ENCODE measurements around the gene NDUFA3. TPM values are rescaled to one million over a fixed set of nuclear protein-coding genes. Genes with fewer than 3 reads are reported as not detected.
A peak's percentile ranks its signal among the peaks of the same experiment; 100 is the strongest.

NDUFA3 gene
- total and polyA plus RNA-seq, 2 of the 13 experiments (the other 11 are each of a cell fraction or from before 2014, with no cell fraction given): 31.6 to 75.4 TPM

DNA sequence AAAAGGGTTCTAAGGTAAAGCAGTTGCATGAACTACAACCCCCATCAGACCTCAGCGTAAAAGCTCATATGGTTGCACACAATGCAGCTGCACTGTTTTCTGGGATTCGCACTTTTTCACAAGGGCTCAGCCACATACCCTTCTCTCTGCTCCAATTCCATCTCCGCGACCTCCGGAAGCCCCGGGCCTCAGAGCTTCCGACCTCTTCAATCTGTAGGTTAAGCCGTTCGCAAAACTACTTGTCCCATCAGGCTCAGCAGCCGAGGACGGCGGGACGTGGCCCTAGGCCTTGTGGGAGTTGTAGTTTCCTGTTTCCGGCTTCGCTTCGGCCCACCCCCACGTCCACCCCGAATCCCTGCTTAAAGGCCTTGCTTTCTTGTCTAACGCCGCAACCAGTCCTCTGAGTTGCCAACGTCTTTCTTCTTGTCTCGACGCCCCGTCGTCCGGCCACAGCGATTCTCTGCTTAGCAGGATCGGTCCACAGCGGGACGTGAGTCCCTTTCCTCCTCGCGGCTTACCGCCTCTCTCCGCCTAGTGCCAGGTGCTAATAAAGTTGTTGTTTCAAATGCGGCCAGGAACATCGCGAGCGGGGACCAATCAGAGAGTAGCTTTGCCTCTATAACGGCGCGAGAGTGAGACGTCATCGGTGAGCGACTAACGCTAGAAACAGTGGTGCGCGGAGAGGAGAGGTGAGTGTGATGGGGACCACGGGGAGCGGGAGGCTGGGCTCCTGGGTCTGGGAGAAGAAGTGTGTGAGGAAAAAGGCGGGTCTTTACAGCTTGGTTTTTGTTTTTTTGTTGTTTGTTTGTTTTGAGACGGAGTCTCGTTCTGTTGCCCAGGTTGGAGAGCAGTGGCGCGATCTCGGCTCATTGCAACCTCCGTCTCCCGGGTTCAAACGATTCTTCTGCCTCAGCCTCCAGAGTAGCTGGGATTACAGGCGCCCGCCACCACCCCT, 12.7 kb downstream of the NDUFA3 start, which contains the start of the genes PRPF31 and TFPT (continued):
- TF ChIP-seq, protein P1, sequence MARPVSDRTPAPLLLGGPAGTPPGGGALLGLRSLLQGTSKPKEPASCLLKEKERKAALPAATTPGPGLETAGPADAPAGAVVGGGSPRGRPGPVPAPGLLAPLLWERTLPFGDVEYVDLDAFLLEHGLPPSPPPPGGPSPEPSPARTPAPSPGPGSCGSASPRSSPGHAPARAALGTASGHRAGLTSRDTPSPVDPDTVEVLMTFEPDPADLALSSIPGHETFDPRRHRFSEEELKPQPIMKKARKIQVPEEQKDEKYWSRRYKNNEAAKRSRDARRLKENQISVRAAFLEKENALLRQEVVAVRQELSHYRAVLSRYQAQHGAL (CRISPR knock-in tag; IDR thresholded peaks at IDR 0.05; ENCODE audit: not compliant biosample characterization): no peak
- TF ChIP-seq, protein P2, sequence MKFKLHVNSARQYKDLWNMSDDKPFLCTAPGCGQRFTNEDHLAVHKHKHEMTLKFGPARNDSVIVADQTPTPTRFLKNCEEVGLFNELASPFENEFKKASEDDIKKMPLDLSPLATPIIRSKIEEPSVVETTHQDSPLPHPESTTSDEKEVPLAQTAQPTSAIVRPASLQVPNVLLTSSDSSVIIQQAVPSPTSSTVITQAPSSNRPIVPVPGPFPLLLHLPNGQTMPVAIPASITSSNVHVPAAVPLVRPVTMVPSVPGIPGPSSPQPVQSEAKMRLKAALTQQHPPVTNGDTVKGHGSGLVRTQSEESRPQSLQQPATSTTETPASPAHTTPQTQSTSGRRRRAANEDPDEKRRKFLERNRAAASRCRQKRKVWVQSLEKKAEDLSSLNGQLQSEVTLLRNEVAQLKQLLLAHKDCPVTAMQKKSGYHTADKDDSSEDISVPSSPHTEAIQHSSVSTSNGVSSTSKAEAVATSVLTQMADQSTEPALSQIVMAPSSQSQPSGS (CRISPR knock-in tag; IDR thresholded peaks at IDR 0.05): peak; percentile 70; the same call in 1 of the 2 replicates
- TF ChIP-seq, protein P3, sequence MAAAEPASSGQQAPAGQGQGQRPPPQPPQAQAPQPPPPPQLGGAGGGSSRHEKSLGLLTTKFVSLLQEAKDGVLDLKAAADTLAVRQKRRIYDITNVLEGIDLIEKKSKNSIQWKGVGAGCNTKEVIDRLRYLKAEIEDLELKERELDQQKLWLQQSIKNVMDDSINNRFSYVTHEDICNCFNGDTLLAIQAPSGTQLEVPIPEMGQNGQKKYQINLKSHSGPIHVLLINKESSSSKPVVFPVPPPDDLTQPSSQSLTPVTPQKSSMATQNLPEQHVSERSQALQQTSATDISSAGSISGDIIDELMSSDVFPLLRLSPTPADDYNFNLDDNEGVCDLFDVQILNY (CRISPR knock-in tag; conservative IDR thresholded peaks at IDR 0.05): 0 out of 2 replicates have a peak, but pooled peaks have one; percentile 49
- TF ChIP-seq PRPF4 (IDR thresholded peaks at IDR 0.05; ENCODE audit: low read depth, low read length, poor library complexity, severe bottlenecking) (peak; percentile 99), ZNF10 (CRISPR knock-in tag; IDR thresholded peaks at IDR 0.05; ENCODE audit: borderline replicate concordance, low read depth) (no peak), ZFP91 (CRISPR knock-in tag; IDR thresholded peaks at IDR 0.05; ENCODE audit: borderline replicate concordance) (peak; percentile 93), FOSL1 (CRISPR knock-in tag; IDR thresholded peaks at IDR 0.05; ENCODE audit: borderline replicate concordance) (no peak), ZFP82 (CRISPR knock-in tag; IDR thresholded peaks at IDR 0.05; ENCODE audit: borderline replicate concordance) (peak; percentile 80; the same call in 1 of the 2 replicates), SP5 (CRISPR knock-in tag; IDR thresholded peaks at IDR 0.05; ENCODE audit: borderline replicate concordance, low read depth) (no peak)
- TF ChIP-seq, protein P4, sequence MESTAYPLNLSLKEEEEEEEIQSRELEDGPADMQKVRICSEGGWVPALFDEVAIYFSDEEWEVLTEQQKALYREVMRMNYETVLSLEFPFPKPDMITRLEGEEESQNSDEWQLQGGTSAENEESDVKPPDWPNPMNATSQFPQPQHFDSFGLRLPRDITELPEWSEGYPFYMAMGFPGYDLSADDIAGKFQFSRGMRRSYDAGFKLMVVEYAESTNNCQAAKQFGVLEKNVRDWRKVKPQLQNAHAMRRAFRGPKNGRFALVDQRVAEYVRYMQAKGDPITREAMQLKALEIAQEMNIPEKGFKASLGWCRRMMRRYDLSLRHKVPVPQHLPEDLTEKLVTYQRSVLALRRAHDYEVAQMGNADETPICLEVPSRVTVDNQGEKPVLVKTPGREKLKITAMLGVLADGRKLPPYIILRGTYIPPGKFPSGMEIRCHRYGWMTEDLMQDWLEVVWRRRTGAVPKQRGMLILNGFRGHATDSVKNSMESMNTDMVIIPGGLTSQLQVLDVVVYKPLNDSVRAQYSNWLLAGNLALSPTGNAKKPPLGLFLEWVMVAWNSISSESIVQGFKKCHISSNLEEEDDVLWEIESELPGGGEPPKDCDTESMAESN (CRISPR knock-in tag; conservative IDR thresholded peaks at IDR 0.05): peak; percentile 71; the same call in 1 of the 2 replicates
- TF ChIP-seq, protein P5, sequence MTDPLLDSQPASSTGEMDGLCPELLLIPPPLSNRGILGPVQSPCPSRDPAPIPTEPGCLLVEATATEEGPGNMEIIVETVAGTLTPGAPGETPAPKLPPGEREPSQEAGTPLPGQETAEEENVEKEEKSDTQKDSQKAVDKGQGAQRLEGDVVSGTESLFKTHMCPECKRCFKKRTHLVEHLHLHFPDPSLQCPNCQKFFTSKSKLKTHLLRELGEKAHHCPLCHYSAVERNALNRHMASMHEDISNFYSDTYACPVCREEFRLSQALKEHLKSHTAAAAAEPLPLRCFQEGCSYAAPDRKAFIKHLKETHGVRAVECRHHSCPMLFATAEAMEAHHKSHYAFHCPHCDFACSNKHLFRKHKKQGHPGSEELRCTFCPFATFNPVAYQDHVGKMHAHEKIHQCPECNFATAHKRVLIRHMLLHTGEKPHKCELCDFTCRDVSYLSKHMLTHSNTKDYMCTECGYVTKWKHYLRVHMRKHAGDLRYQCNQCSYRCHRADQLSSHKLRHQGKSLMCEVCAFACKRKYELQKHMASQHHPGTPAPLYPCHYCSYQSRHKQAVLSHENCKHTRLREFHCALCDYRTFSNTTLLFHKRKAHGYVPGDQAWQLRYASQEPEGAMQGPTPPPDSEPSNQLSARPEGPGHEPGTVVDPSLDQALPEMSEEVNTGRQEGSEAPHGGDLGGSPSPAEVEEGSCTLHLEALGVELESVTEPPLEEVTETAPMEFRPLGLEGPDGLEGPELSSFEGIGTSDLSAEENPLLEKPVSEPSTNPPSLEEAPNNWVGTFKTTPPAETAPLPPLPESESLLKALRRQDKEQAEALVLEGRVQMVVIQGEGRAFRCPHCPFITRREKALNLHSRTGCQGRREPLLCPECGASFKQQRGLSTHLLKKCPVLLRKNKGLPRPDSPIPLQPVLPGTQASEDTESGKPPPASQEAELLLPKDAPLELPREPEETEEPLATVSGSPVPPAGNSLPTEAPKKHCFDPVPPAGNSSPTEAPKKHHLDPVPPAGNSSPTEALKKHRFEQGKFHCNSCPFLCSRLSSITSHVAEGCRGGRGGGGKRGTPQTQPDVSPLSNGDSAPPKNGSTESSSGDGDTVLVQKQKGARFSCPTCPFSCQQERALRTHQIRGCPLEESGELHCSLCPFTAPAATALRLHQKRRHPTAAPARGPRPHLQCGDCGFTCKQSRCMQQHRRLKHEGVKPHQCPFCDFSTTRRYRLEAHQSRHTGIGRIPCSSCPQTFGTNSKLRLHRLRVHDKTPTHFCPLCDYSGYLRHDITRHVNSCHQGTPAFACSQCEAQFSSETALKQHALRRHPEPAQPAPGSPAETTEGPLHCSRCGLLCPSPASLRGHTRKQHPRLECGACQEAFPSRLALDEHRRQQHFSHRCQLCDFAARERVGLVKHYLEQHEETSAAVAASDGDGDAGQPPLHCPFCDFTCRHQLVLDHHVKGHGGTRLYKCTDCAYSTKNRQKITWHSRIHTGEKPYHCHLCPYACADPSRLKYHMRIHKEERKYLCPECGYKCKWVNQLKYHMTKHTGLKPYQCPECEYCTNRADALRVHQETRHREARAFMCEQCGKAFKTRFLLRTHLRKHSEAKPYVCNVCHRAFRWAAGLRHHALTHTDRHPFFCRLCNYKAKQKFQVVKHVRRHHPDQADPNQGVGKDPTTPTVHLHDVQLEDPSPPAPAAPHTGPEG (CRISPR knock-in tag; IDR thresholded peaks at IDR 0.05): no peak
